Body of pancreas (tissue), 4 donors: ENCODE data around the gene CISD3.

Source experiments
- POLR2A ChIP-seq, 3 donors: fragments of 450-650 bp; IDR thresholded peaks; one replicate each; pipeline ENCODE4 v1.6.1; 2016; ENCODE audit warnings: antibody characterized with exemption in 3 of 3, mild to moderate bottlenecking in 2 of 3
- TF ChIP-seq, protein P1 (sequence below), 7 experiments: fragments of 450-650 bp in 4 of 7; fragments of 200-600 bp in 3 of 7; sonication (generic) in 3 of 7; IDR thresholded peaks; one replicate each; pipeline ENCODE4 v1.5.1; 2016 to 2019; ENCODE audit warnings: antibody characterized with exemption in 7 of 7

DNA sequence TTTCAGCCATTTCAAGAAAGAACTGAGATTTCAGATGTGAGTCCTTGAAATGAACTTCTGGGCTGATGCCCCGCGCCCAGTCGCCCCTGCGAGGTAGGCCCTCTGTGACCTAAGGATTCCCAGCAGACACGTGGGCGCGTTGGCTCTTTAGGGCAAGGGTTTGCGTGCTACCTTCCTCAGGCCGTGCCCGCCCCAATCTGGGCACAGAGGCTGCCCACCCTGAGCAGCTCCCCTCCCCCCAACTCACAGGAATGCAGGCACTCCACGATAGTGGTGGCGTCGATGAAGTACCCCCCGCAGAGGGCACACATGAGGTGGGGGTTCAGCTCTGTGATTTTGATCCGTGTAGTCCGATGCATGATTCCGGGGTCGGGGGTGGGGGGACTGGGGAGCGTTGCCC lies 9.9 kb downstream of the CISD3 start:
- no peak for TF ChIP-seq POLR2A (IDR thresholded peaks at IDR 0.05)
- TF ChIP-seq, protein P1, sequence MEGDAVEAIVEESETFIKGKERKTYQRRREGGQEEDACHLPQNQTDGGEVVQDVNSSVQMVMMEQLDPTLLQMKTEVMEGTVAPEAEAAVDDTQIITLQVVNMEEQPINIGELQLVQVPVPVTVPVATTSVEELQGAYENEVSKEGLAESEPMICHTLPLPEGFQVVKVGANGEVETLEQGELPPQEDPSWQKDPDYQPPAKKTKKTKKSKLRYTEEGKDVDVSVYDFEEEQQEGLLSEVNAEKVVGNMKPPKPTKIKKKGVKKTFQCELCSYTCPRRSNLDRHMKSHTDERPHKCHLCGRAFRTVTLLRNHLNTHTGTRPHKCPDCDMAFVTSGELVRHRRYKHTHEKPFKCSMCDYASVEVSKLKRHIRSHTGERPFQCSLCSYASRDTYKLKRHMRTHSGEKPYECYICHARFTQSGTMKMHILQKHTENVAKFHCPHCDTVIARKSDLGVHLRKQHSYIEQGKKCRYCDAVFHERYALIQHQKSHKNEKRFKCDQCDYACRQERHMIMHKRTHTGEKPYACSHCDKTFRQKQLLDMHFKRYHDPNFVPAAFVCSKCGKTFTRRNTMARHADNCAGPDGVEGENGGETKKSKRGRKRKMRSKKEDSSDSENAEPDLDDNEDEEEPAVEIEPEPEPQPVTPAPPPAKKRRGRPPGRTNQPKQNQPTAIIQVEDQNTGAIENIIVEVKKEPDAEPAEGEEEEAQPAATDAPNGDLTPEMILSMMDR (IDR thresholded peaks at IDR 0.05), result no peak
